VCaP (cell line): ENCODE measurements around the gene GPI.
A peak's percentile ranks its signal among the peaks of the same experiment; 100 is the strongest.
"Not testable (repeated sequence)": the region's sequence is repeated elsewhere in the genome, so short reads cannot be mapped to it uniquely, and the experiment has no call there.

Source experiments
- H3K27ac ChIP-seq: fragments of 450-650 bp; 2 replicates; pipeline ENCODE4 v1.5.1; 2017
- TF ChIP-seq, protein P1 (sequence below): fragments of 450-650 bp; conservative IDR thresholded peaks from 2 replicates; pipeline ENCODE4 v1.5.1; 2017; ENCODE audit warnings: mild to moderate bottlenecking, moderate library complexity

The GPI gene

DNA sequence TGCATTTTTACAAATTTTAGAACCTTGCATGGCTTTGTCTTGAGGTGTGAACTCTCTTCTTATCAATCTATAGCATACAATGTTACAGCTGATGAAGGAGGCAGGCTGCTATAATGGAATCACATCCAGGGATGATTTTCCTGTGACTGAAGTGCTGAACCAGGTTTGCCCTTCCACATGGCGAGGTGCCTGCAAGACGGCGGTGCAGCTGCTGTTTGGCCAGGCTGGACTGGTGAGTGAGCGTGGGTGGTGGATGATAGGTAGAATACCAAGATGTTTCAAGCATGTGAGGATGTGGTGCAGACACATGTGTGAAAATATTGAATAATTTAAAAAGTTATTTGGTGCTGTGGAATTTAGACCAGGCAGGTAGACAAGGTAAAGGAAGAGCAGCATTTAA is 34.9 kb upstream of the GPI start:
- no peak overlapping the region for H3K27ac ChIP-seq

DNA sequence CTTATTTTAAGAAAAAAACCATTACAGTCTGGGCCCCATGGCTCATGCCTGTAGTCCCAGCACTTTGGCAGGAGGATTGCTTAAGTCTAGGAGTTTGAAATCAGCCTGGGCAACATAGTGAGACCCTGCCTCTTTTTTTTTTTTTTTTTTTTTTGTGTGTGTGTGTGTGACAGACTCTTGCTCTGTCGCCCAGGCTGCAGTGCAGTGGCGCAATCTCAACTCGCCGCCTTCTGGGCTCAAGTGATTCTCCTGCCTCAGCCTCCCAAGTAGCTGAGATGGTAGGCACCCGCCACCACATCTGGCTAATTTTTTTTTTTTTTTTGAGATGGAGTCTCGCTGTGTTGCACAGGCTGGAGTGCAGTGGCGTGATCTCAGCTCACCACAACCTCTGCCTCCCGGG is 34.4 kb upstream of the GPI start:
- H3K27ac ChIP-seq = not testable (repeated sequence)

More for the DNA sequence above, 34.9 kb upstream of the GPI start:
- TF ChIP-seq, protein P1, sequence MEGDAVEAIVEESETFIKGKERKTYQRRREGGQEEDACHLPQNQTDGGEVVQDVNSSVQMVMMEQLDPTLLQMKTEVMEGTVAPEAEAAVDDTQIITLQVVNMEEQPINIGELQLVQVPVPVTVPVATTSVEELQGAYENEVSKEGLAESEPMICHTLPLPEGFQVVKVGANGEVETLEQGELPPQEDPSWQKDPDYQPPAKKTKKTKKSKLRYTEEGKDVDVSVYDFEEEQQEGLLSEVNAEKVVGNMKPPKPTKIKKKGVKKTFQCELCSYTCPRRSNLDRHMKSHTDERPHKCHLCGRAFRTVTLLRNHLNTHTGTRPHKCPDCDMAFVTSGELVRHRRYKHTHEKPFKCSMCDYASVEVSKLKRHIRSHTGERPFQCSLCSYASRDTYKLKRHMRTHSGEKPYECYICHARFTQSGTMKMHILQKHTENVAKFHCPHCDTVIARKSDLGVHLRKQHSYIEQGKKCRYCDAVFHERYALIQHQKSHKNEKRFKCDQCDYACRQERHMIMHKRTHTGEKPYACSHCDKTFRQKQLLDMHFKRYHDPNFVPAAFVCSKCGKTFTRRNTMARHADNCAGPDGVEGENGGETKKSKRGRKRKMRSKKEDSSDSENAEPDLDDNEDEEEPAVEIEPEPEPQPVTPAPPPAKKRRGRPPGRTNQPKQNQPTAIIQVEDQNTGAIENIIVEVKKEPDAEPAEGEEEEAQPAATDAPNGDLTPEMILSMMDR = no peak

DNA sequence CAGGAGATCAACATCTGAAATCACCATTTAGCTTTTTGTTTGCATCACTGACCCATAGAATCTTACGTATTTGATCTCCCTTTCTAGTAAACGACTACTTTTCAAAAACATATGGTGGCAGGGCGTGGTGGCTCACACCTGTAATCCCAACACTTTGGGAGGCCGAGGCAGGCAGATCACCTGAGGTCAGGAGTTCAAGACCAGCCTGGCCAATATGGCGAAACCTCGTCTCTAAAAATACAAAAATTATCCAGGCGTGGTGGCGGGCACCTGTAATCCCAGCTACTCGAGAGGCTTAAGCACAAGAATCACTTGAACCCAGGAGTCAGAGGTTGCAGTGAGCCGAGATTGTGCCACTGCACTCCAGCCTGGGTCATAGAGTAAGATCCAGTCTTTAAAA is 33.4 kb upstream of the GPI start:
- not testable (repeated sequence) for H3K27ac ChIP-seq

DNA sequence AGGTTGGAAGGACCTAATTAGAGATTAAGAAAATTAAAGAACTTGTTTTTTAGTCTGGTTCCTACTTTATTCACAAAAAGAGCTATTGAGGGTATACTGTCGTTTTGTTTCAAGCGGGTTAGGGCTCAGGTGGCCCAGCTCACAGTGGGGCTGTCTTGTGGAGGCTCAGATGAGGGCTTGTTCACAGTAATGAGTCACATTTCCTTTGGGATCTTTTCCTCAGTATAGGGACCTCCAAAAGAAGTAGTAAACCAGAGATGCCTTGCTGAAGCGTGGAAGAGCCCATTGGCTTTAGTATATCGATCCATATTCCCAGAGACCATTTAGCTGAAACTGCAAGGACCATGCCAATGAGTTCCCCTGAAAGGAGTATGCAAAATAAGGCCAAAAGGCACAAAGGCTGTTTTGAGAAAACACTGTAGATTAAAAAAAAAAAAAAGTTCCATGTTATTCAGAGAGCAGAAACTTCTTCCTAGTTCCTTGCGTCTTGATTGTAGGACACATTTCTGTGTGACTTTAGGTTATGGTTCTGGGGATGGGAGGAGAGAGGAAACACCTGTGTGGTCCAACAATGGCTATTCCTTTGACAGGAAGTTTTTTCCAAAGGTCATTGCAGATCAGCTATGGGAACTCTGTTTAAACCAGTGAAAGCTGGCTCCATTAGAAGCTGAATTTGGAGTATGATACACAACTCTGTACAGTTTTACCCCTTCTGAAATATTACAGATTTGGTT is 32.8 kb upstream of the GPI start:
- TF ChIP-seq, protein P1 = no peak
- no peak overlapping the region for H3K27ac ChIP-seq

DNA sequence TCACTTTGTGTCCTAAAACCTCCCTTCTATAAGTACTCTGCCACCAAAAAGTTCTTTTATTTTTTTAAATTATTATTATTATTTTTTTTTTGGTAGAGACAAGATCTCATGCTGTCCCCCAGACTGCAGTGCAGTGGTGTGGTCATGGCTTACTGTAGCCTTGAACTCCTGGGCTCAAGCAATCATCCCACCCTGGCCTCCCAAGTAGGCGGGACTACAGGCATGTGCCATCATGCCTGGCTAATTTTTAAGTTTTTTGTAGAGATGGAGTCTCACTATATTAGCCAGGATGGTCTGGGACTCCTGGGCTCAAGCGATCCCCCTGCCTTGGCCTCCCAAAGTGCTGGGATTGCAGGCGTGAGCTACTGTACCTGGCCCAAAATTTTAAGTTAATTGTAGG is 29.1 kb upstream of the GPI start:
- TF ChIP-seq, protein P1 = no peak
- peak overlapping the region; percentile 39; the same call in 1 of the 2 replicates for H3K27ac ChIP-seq

DNA sequence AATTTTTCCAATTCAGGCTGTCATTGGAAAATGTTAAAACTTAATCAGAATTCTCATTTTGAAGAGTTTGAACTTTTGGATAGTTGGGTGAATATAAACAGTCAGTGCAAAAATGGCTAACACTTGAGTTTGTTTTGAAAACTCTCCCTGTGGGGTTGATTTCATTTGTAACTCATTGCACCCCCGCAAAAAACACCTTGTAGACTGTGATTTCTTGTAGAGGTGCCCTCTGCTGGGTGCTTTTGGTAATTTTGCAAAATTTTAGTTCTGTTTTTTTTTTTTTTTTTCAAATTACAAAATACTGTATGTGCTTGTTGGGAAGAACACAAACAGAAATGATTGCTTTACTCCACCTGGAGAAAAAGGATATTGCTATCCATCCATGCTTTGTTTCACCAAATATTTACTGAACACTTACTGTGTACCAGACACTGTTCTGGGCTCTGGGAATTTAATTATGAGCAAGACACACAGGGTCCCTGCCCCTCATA is 28.2 kb upstream of the GPI start:
- H3K27ac ChIP-seq = peak overlapping the region; percentile 39
- TF ChIP-seq, protein P1 = peak; percentile 81

DNA sequence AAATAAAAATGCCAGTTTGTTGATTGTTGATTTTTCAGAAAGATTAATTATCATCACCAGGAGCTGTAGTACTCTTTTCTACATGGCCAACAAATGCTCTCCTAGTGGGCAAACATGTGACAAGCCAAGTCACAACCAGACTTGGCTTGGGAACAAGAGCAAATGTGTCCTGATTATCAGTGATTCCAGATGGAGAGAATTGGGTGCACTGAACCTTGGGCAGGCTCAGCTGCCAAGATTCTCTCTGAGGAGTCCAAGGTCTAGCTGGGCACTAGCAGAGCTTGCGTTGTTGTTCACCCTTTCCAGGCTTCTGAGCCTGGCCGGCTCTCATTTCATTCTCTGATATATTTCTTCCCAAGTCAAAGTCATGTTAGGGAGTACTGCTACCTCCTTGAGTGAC is 27.3 kb upstream of the GPI start:
- TF ChIP-seq, protein P1 = no peak
- H3K27ac ChIP-seq = peak overlapping the region; percentile 39; the same call in 1 of the 2 replicates

DNA sequence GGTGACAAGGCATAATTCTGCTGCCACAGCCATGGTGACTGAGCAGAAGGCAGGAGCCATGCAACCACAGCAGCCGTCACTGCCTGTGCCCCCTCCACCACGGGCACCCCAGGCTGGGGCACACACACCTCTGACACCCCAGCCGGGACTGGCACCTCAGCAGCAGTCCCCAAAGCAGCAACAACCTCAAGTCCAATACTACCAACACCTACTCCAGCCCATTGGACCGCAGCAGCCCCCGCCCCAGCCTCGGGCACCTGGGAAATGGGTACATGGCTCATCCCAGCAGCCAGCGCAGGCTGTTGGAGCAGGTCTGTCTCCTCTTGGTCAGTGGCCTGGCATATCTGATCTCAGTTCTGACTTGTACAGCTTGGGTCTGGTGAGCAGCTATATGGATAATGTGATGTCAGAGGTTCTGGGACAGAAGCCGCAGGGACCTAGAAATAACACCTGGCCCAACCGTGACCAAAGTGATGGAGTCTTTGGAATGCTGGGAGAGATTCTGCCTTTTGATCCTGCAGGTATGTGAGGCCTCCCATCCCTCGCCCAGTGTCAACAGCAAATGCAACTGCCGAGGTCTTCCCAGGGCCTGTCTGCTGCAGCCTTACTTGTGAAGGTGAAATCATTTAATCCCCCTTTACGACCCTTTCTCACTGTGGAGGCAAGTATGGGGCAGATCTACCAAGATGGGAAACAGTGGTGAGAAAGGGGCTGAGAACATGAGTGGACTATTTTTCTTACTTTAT is 22.9 kb upstream of the GPI start:
- H3K27ac ChIP-seq = no peak overlapping the region
- TF ChIP-seq, protein P1 = no peak
